Fibroblast of skin of back (primary cell): ENCODE results near the gene PSTPIP1. TPM values are rescaled to one million over a fixed set of nuclear protein-coding genes. Genes with fewer than 3 reads are reported as not detected.

Source experiments
- DNase-seq: peaks from one replicate; pipeline ENCODE4 v3.0.0-alpha.2; 2013
- polyA plus RNA-seq, 2 experiments: library from polyadenylated mRNA; unstranded; fragments of 120-200 nt; gene quantifications; one replicate each; pipeline ENCODE4 v1.2.1, GENCODE V29; 2013; ENCODE audit not compliant: insufficient read length in 2 of 2

The PSTPIP1 gene
- polyA plus RNA-seq (2013, experiment 1 of 2; ENCODE audit: insufficient read length): 0.35 TPM
- polyA plus RNA-seq (2013, experiment 2 of 2; ENCODE audit: insufficient read length): not detected

DNA sequence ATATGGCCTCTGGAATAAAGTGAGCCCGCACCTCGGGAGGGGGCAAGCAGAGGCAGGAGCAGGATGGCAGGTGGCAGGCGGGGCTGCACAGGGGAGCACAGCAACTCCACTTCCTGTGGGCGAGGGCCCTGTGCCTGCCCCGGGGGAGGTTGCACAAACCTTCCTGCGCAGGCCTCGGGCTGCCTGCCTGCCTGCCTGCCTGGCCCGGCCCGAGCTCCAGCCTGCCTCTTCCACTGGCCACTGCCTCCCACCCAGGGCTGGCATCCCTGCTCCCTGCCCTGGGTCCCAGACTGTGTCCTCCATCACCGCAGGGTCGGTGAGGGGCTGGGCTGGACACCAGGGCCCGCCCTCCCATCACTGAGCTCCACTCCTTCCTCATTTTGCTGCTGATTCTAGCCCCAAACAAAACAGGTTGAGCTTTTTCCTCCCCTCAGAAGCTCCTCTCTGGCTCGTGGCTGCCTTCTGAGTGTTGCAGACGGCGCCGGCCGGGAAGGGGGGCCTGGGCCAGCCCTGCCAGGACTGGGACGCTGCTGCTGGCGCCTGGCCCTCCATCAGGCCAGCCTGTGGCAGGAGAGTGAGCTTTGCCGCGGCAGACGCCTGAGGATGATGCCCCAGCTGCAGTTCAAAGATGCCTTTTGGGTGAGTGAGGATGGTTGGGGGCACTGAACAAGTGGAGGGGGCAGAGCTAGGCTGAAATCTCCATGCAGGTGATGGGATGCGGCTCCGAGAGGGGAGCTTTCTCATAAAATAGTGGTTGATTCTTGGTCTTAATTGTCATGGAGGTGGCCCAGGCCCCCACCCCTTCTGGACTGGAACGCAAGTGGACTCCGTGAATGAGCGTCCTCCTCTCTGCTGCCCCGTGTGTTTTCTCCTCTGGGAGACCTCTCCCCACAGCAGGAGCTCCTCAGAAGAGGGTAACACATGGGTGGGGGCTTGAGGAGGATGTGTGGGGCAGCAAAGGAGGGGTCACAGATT is at the start of gene PSTPIP1:
Gene PSTPIP1 (plus strand): TSS at position 156 of the 975 bp plus-strand sequence. CDS start 448 bp downstream, at position 604.
- no peak for DNase-seq

DNA sequence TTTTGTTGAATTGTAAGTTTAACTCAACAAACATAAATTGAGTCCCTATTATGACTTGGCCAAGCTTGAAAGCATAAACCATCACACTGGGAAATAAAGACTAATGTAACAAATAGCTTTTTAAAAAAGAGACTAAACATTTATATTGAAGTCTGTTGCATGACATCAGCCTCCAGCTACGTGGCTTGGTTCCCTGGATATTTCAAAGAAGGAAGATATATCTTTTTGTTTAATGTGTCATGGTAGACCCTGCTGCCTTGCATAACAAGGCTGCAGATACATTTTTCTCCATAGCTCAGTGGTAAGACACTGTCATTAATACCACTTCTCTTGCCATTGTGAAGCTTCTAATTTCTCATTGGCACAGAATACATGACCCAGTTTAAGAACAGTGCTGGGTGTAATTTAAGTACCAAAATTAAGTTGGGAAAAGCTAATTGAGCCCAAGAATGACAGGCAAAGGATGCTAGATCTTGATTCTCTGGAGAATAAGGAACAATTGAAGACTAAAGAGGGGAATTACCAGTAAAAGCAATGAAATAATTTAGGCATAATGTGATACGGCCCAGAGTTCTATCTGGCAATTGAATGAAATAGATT is 49.3 kb upstream of the PSTPIP1 start:
- peak; percentile 20 for DNase-seq

DNA sequence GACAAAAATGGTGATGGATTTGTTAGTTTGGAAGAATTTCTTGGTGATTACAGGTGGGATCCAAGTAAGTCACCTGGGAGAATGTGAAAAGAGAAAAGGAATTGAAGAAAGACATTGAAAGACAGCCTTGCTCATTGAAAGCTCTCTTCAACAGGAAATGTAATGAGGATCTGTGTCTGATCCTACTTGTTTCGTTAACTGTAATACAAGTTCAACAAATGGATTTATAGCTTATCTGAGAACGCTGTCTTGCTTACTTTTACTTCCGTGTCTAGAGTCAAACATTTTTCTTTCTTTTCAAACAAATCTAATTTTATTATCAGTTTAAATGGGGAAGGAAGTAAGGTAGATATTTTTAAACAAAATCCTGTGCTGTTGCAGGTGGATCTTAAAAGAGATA is 47.5 kb upstream of the PSTPIP1 start:
- no peak for DNase-seq

DNA sequence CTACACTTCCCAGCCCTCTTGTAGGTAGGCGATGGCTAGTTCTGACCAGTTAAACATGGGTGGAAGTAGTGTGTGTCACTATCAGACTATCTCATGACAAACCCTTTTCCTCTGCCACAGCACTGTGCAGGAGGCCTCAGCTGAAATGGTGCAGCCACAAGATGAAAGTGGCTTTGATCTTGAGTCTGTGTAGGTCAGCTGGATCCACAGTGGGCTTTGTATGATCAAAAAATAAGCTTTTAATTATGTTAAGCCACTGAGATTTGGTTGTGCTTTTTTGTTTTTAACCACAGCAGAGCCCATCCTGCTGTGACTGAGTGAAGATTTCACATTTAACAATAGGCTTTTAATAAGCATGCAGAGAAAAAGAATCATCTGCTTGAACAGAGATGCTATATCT is 43.7 kb upstream of the PSTPIP1 start:
- DNase-seq: no peak

DNA sequence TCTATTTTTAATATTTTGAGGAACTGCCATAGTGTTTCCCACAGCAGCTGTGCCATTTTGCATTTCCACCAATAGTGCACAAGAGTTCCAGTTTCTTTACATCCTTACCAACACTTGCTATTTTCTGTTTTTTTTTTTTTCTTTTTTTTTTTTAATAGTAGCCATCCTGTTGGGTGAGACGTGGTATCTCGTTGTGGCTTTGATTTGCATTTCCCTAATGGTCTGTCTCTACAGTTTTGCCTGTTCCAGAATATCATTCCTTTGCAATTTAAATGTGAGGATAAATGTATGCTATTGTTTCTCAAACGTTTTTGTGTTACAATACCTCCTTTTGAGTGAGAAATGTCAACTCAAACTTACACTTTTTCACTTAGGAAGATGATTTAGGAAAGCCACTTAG is 41.0 kb upstream of the PSTPIP1 start:
- DNase-seq: no peak

DNA sequence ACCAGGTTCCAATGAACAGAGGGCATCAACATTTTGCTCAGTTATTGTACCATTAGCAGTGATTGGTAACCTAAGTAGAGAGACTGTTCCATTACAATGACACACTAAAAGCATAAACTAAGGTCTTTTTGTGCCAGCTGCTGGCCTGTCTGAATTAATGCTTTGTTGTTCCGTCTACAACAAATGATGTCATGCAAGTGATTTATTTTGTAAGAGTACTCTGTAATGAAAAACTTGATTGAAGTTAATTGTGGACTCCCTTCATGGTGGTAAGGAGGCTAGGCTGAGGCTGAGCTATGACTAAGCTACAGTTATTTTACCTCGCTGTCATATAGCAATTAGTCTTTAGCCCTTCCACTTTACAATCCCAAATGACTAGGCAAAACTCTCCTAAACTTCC is 40.2 kb upstream of the PSTPIP1 start:
- no peak for DNase-seq

DNA sequence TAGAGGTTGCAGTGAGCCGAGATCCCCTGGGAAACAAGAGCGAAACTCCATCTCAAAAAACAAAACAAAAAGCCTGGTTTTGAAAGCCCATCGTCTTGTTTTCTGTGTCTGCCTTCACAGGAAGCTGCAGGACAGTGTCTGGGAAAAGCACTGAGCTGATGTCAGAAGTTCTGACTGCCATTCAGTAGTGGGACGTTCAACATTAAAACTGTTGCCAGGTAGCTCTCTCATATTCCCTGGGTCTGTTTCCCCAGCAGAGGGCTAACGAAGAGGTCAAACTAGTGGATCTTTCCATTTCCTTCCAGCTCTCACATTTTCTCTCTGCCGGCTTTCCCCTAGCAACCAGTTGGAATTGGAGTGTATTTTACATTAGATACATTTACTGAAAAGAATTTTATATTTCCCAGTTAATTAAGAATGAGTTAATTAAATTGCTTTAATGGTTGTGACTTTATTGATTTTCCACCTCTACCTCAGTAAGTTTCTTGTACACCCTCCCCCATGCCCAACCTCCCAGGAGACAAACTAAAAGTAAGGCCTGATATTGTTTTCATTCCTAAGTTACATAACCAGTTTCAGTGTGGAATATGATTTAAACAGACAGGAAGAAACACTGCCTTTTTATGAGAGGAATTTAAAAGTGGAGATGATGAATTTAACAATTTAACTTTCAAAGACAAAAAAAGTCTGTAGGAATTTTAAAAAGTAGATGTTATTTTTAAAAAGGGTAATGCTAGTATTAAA is 33.5 kb upstream of the PSTPIP1 start:
- DNase-seq: no peak

DNA sequence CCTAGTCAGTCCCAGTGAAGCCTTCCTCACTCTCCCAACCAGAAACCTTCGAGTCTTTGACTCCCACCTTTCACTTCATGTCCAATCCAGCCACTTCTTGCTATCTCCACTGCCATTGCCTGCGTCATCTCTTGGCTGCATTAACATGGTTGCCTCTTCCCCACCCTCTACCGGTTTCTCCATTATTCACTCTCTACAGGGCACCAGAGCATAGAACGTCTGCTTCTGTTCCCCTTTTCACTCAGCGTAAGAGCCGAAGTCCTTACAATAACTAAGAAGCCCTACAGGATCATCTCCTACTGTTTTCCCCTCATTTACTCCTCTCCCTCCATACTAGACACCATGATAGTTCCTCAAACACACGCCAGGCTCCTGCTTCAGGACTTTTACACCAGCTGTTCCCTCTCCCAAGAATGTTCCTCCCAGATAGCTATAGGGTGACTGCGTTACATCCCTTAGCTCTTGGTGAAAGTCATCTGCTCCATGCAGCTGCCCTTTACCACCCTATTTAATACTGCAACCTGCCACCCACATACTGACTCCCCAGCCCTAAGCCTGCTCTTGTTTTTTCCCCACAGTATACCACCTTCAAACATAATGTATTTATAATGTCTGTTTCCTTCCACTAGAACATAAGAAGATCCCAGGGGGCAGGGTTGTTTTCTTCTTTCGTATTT is 32.5 kb upstream of the PSTPIP1 start:
- no peak for DNase-seq

DNA sequence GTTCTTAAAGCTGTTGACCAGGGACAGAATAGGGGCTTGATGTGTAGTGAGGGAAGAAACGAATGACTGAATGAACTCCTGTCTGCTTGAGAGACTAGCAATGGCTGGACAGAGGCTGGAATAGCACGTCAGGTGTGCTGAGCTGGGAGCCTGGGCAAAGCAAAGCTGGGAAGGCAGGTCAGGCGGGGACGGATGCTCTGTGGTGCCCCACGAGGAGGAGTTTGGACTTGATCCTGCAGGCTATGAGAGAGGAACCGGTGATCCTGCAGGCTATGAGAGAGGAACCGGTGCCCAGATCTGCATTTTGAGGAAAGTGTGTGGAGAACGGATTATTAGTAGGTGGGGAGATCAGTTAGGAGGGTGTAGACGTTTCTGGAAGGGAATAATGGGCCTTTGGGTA is 31.3 kb upstream of the PSTPIP1 start:
- DNase-seq: no peak

DNA sequence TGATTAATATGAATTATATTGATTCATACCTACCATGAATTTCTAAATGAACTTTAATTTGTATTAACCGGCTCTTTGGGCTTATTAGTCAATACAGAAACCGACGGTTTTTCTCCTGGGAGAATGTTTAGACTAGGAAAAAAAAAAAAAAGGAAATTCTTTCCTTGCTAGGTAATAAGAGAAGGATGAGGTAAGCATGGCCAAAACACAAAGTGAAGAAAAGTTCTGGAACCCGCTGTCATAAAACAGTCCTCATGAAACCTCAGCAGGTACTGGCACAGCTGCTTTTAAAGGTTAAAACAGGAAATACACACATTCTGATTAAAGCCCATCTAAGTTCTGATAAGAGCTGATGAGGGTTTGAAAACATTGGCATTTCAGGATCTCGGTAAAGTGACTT is 30.8 kb upstream of the PSTPIP1 start:
- no peak for DNase-seq

DNA sequence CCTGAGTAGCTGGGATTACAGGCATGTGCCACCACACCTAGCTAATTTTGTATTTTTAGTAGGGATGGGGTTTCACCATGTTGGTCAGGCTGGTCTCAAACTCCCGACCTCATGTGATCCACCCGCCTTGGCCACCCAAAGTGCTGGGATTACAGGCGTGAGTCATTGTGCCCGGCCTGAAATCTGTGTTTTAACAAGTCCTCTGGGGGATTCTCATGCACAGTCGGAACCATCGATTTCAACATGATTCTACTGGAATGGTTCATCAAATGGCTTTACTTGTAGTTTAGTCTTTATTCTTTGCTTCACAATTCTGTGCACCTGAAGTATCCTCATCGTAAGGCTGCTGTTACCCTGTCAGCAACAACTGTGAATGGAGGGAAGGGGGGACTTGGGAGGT is 28.9 kb upstream of the PSTPIP1 start:
- peak; percentile 43 for DNase-seq

DNA sequence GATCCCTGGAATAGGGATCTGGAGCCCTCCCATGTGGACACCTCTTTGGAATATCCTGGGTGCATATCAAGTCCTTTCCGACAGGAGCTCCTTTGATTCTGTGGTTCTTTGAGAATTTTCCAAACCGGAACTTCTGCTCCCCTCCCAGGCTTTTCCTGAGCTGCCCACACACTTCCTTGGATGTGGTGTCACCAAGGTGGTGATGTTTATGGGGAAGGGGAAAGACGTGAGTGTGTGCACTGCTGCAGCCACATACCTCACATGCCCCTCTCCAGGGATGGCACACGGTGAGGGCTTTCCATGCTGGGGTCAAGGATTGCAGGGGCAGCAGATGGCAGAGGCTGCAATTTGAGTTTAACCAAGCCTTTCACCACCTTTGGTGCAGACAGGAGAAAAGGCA is 27.9 kb upstream of the PSTPIP1 start:
- no peak for DNase-seq

DNA sequence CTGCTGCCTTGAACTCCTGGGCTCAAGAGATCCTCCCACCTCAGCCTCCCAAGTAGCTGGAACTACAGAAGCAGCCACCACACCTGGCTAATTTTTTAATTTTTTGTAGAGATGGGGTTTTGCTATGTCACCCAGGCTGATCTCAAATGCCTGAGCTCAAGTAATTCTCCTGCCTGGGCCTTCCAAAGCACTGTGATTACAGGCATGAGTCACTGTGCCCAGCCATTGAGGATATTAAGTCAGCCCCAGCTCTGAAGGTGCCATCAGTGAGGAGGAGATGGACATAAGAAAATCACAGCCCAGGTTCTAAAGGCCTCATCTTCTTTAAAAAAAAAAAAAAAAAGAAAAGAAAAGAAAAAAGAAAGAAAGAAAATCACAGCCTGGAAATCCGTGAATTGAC is 26.6 kb upstream of the PSTPIP1 start:
- no peak for DNase-seq

DNA sequence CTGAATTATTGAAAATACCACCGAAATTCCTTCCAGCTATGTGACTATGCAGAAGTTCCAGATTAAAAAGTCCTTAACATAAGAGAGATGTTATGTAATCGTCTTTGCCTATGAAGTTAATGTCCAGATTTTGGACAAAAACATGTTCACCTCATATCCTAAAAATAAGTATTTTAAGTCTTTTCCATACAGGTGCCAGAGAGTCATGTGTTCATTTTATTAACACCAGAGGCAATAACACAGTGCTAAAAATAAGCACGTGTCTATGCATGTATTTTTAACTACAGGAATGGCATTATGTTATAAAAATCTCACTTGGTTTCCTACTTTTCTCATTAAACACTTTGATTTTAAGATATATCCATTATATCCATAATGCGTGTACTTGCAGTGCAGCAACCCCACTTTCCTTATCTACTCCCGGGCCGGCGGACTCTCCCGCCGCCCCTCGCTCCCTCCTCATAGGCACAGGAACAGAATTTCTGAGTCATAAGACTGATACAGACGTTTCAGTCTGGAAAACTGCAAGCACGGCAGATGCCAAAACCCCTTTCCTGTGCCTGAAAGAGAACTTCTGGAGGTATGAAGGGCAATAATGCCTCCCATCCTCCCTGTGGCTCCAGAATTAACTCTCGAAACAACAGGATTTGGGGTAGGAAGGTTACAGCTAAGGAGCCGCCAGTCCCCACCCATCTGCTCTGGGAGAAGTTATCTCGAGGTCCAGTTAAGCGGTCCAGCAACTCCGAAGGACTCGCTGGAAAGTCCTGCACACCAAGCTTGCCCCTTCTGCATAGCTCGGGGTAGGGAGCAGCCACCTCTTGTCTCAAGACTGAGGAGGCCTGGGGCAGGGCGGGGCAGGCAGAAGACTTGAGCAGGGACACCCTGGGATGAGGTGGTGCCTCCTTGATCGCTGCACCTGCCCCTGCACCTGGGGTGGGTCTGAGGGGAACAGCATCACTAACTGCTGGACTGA is 22.3 kb upstream of the PSTPIP1 start:
- no peak for DNase-seq

DNA sequence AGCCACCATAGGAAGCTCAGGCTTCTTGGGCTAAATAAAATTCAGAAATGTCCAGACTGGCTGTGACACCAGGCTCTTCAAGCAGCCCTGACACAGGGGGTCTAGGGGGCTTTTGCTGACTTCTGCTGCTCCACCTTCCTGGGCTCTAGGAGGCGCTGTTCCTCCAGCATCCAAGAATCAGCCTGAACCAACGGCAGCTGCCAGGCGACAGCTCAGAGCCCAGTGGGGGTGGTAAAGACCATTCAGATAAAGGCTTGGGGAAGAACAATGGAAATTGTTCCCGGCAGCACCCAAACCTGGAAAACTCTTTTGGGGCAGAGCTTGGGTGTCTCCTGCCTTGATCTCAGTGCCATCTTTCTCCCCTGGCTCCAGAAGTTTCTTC is 21.6 kb upstream of the PSTPIP1 start:
- peak; percentile 30 for DNase-seq

DNA sequence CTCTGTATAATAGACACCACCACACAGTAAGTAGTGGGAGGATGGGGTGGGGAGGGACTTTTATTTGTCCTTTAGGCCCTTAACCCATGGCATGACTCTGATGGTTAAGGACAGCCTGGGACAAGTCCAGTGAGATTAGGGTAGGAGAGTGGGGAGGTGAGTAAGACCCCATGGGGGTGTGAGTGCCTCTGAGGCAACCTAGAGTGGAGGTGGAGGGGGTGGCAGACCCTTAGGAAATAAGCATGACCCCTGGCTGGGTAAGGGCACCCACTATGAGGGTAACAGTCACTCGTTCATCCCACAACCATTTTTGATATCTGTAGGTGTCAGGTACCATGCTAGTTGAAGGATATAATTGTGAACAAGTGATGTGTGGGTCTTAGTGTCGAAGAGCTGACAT is 21.0 kb upstream of the PSTPIP1 start:
- no peak for DNase-seq

DNA sequence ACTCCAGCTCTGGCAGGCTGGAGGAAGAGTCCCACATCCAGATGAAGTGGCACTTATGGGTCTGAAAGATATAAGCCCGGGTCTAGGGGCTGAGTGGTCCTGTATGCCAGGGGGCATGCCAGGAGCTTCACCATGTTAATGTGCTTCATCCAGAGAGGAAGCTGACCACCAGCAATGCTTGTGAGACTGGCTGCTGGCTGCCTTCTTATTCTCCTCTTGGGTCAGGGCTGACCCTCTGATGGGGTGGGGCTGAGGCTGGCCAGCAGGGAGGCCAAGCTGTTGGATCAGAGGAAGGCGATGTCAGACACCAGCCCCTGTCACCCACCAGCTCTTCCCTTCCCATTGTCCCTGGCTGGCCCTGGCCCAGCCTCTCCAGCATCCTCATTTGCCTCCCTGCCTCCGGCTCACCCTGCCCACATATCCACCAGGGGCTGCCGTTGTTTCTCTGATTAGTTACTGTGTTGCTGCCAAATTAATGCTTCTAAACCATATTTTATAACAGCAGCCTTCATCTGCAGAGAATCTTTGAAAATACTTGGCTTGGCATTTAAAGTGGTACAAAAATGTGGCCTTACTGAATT is 20.4 kb upstream of the PSTPIP1 start:
- DNase-seq: no peak

DNA sequence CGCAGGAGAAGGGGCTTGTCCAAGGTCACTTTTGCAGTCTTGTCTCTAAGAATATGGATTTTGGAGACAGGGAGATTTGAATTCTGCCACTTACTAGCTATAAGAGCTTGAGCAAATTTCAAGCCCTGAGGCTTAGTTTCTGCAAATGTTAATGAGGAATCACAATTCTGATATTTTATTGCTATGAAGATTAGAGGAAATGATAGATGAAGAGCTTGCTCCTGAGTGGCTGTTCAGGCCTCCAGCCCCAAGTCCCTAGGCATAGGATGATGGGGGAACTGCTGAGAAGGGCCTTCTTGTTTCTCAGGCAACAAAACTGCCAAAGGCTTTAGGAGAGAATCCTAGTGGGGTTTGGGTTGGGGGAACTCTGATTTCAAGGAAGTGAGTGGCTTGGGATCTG is 18.8 kb upstream of the PSTPIP1 start:
- DNase-seq: no peak

DNA sequence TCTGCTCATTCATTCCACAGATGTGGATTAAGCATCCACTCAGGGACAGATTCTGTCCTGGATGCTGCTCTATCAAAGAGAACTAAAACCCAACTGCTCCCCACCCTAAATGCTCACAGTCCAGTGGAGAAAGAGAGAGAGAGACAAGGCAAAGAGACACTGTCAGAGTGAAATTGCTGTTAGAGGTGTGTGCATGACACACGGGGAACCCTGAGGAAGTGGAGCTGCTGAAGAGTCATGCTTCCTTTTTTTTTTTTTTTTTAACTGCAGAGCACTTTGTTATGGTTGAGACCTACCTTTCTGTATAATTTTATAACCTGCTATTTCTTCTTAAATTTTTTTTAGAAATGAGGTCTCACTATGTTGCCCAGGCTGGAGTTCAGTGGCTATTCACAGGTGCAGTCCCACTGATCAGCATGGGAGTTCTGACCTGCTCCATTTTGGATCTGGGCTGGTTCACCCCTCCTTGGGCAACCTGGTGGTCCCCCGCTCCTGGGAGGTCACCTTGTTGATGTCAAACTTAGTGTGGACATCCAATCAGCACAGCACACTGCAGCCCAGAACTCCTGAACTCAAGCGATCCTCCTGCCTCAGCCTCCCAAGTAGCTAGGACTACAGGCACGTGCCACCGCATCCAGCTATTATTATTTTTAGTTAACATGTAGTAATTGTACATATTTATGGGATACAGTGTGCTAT is 18.2 kb upstream of the PSTPIP1 start:
- no peak for DNase-seq
